GM12873 (cell line): ENCODE data around the gene EML3.
A peak's percentile ranks its signal among the peaks of the same experiment; 100 is the strongest.

Experiments
- TF ChIP-seq, protein P1 (sequence below): IDR thresholded peaks from 2 replicates; pipeline ENCODE4 v1.5.1; 2012; ENCODE audit warnings: low read depth, mild to moderate bottlenecking, moderate library complexity, low read length, control low read depth; ENCODE audit not compliant: insufficient read depth; ENCODE audit errors: missing control alignments

The EML3 gene

GRCh38 chr11:62600367-62601121 lies 12.0 kb downstream of the EML3 start:
- TF ChIP-seq, protein P1, sequence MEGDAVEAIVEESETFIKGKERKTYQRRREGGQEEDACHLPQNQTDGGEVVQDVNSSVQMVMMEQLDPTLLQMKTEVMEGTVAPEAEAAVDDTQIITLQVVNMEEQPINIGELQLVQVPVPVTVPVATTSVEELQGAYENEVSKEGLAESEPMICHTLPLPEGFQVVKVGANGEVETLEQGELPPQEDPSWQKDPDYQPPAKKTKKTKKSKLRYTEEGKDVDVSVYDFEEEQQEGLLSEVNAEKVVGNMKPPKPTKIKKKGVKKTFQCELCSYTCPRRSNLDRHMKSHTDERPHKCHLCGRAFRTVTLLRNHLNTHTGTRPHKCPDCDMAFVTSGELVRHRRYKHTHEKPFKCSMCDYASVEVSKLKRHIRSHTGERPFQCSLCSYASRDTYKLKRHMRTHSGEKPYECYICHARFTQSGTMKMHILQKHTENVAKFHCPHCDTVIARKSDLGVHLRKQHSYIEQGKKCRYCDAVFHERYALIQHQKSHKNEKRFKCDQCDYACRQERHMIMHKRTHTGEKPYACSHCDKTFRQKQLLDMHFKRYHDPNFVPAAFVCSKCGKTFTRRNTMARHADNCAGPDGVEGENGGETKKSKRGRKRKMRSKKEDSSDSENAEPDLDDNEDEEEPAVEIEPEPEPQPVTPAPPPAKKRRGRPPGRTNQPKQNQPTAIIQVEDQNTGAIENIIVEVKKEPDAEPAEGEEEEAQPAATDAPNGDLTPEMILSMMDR, result no peak

- TF ChIP-seq, protein P1, result no peak
Measured at GRCh38 chr11:62599901-62600300, 12.7 kb downstream of the EML3 start.

DNA sequence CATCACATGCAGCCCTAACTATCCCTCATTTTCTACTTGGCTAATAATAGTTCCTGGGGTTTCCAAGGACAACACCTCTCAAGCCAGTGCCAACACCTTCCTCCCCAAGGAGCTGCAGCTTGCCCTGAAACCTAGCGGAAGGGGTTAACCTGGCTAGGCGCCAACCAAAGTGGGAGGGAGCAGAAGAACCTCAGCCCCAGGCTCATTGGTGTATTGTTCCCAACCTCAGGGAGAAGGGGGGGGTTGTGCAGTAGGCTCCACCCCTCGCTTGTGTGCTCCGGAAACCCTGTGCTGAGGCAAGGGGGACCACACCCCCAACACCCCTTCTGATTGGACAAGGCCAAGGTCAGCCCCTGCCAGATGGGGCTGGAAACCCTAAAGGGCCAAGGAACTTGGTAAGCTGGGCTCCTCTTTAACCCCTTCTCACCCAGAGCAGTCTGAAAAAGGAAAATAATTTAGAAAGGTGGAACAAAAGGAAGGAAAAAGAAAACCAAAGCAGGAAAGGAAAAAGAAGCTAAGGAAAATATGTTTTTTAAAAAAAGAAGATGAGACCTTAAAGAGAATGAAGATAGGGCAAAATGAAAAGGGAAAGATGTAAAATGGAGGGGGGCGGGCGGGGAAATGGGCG lies 13.4 kb downstream of the EML3 start:
- TF ChIP-seq, protein P1, result no peak

- TF ChIP-seq, protein P1, result no peak
Measured at GRCh38 chr11:62595124-62595523, 17.5 kb downstream of the EML3 start.

DNA sequence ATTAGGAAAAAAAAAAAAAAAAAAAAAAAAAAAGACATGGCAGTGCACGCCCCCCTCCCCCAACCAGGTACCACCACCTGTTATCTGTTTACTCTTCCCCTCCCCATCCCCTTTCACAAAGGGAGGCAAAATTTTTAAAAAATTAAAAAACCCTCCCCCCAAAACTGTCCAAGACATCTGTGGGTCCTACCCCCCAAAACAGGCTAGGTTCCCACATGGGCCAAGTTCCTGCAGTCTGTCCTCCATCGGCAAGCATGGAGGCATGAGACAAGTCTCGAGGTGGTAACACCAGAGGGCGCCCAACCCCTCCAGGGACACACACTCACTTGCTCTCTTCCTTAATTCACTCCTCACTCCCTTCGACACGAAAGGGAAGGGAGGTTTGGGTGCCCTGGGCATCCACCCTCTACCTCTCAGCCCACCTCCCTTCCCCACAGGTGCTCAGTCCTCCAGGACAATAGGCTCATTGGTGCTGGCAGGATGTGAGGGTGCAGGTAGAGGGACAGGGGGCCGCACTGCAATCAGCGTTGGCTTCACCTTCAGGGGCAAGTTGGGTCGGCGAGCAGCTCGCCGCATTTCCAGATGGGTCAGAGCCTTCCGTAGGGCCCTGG lies 19.0 kb downstream of the EML3 start:
- TF ChIP-seq, protein P1, result peak; percentile 82

GRCh38 chr11:62592989-62593421 lies 19.6 kb downstream of the EML3 start:
- TF ChIP-seq, protein P1, result no peak

GRCh38 chr11:62592146-62592815 lies 20.3 kb downstream of the EML3 start:
- TF ChIP-seq, protein P1, result no peak
